Prostate gland (tissue), 2 donors: ENCODE measurements around the gene INPP5A. TPM values are rescaled to one million over a fixed set of nuclear protein-coding genes. Genes with fewer than 3 reads are reported as not detected.
"Not testable (repeated sequence)": the region's sequence is repeated elsewhere in the genome, so short reads cannot be mapped to it uniquely, and the experiment has no call there.

Experiments
- DNase-seq: peaks from one replicate; pipeline ENCODE4 v3.0.0-alpha.2; 2019; ENCODE audit warnings: low spot score
- H3K27ac ChIP-seq, 2 donors: fragments of 200-600 bp; sonication (generic); 2 replicates each; pipeline ENCODE4 v1.5.1; 2017 to 2019
- H3K27me3 ChIP-seq: fragments of 200-600 bp; sonication (generic); replicated peaks from 2 replicates; pipeline ENCODE4 v1.5.1; 2019; ENCODE audit not compliant: insufficient read depth
- H3K36me3 ChIP-seq, 2 donors: fragments of 200-600 bp; sonication (generic); 1 replicate in 1 of 2; 2 replicates in 1 of 2; pipeline versions ENCODE4 v1.5.1 to v1.8.1; 2017 to 2019
- H3K4me1 ChIP-seq: fragments of 200-600 bp; sonication (generic); replicated peaks from 2 replicates; pipeline ENCODE4 v1.5.1; 2019
- H3K4me3 ChIP-seq, 2 donors: fragments of 200-600 bp; sonication (generic); 2 replicates each; pipeline ENCODE4 v1.5.1; 2017 to 2019
- H3K9me3 ChIP-seq: fragments of 200-600 bp; sonication (generic); 2 replicates; pipeline ENCODE4 v1.5.1; 2017
- POLR2A ChIP-seq: fragments of 450-650 bp; IDR thresholded peaks from one replicate; pipeline ENCODE4 v1.6.1; 2016; ENCODE audit warnings: antibody characterized with exemption, mild to moderate bottlenecking
- POLR2AphosphoS5 ChIP-seq: sonication (generic); formaldehyde crosslinking; IDR thresholded peaks from one replicate; pipeline ENCODE4 v1.6.1; 2017; ENCODE audit warnings: antibody characterized with exemption
- WGBS: methylation state at CpG from one replicate; pipeline ENCODE4 v1.1.5; 2018; 5-methylcytosine and 5-hydroxymethylcytosine counted together
- intact Hi-C: fragments of 100-400 bp; cut with DNase I; formaldehyde crosslinking; loops from one replicate; pipeline ENCODE4 v1.14.2; 2022
- total RNA-seq, 2 donors: library from RNA; depleted of rRNA; stranded (reverse); fragments of >200 nt; gene quantifications; one replicate each; pipeline ENCODE4 v1.1.0, GENCODE V29; 2016
- TF ChIP-seq, protein P1 (sequence below), 4 experiments: fragments of 200-600 bp in 2 of 4; fragments of 450-650 bp in 2 of 4; sonication (generic) in 2 of 4; IDR thresholded peaks; 1 replicate in 3 of 4; 2 replicates in 1 of 4; pipeline ENCODE4 v1.5.1; 2016 to 2019; ENCODE audit warnings: antibody characterized with exemption in 4 of 4, mild to moderate bottlenecking in 2 of 4, moderate library complexity in 2 of 4

INPP5A gene
- total RNA-seq, 2 donors from 2014 or later: 49.5 to 83.3 TPM

DNA sequence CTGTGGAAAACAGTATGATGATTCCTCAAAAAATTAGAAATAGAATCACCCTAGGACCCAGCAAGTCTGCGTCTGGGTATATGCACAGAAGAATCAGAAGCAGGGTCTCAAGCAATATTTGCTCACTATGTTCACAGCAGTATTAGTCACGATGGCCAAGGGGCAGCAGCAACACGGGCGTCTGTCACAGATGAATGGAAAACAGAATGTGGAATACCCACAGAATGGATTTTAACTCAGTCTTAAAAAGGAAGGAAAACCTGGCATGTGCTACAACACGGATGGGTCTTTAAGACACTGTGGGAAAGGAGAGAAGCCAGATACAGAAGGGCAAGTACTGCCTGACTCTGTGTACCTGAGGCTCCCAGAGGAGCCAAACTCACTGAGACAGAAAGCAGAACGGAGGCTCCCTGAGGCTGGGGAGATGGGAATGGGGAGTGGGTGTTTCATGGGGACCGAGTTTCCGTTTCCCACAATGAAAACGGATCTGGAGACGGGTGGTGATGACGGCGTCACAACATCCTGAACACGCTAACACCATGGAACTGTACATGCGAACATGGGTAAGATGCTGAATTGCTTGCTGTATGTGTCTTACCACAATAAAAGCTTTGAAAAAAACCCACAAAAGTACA lies 36.7 kb upstream of the INPP5A start:
- Histone ChIP-seq H3K4me3 (no peak overlapping the region), H3K27ac (no peak overlapping the region), H3K9me3 (no peaks in the 10 kb centered on the region), H3K27me3 (no peaks in the 10 kb centered on the region), H3K4me1 (no peaks in the 10 kb centered on the region), H3K36me3 (no peaks in the 10 kb centered on the region)
- no peak for DNase-seq
- intact Hi-C loops: no loop called here
- 88% methylated on average over 14 of the region's 14 CpGs for WGBS
- no peak for TF ChIP-seq POLR2AphosphoS5

DNA sequence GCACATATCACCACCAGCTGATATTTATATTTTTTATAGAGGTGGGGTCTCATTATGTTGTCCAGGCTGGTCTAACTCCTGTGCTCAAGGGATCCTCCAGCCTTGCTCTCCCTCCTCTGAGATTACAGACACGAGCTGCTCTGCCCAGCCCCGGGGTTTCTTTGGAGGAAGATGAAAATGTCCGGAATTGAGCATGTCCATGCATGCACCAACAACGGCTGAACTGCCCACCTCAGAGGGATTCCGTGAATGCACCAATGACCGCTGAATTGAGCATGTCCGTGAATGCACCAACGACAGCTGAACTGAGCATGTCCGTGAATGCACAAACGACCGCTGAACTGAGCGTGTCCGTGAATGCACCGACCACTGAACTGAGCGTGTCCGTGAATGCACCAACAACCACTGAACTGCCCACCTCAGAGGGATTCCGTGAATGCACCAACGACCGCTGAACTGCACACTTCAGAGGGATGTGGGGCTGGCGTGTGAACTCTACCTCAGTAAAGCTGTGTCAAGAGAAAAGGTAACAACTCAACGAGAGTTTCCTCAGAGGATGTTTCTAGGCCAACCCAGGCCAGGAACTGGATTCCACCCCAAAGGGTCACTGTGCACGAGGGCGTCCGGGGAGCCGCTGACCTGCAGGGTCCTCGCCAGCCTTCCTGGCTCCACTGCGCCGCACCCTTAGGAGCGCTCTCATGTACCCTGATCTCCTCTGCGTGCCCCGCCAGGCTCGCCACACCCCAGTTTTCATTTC lies 34.9 kb upstream of the INPP5A start:
- no peak for DNase-seq
- no peaks in the 10 kb centered on the region for H3K27me3 ChIP-seq
- intact Hi-C loops: no loop called here
- H3K9me3 ChIP-seq: no peaks in the 10 kb centered on the region
- H3K4me1 ChIP-seq: no peaks in the 10 kb centered on the region
- no peak for TF ChIP-seq POLR2AphosphoS5
- TF ChIP-seq, protein P1, sequence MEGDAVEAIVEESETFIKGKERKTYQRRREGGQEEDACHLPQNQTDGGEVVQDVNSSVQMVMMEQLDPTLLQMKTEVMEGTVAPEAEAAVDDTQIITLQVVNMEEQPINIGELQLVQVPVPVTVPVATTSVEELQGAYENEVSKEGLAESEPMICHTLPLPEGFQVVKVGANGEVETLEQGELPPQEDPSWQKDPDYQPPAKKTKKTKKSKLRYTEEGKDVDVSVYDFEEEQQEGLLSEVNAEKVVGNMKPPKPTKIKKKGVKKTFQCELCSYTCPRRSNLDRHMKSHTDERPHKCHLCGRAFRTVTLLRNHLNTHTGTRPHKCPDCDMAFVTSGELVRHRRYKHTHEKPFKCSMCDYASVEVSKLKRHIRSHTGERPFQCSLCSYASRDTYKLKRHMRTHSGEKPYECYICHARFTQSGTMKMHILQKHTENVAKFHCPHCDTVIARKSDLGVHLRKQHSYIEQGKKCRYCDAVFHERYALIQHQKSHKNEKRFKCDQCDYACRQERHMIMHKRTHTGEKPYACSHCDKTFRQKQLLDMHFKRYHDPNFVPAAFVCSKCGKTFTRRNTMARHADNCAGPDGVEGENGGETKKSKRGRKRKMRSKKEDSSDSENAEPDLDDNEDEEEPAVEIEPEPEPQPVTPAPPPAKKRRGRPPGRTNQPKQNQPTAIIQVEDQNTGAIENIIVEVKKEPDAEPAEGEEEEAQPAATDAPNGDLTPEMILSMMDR (IDR thresholded peaks at IDR 0.05): no peak
- TF ChIP-seq POLR2A: no peak
- no peak overlapping the region for H3K4me3 ChIP-seq
- no peak overlapping the region for H3K27ac ChIP-seq
- WGBS: 85% methylated on average over 28 of the region's 32 CpGs
- no peaks in the 10 kb centered on the region for H3K36me3 ChIP-seq

DNA sequence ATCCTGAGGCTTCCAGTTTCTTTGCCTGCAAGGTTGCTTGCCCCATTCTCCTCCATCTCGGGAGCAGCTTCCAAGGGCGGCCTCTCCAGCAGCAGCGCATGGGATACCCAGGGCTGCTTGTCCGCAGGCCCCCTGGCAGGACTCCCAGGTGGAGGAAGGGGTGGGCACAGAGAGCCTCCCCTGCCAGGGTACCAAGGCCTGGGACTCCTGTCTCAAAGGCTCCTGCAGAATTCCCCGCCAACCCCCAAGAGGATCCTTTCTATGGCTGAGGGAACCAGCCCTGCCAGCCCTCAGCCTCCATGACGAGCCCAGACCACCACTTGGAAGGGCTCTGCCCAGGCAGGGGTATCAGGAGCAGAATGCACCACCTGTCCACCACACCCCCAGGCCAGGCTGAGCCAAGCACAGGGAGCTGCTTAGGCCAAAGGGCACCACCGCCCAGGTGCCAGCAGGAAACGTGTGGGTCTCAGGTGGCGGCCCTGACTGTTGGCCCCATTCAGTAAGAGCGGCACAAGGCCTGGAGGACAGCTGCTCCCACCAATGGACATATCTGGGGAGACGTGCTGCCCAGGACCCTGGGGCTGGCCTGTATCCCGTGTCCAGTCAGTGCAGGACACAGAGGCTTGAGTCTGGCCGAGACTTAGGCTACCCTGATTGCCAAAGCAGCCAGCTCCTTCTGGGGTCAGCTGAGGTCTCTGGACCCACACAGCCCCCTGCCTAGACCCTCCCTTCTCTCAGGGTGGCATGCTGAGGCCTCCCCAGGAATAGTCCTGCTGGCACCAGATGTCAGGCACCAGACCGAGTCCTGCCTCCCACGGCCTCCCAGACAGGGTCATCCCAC lies 33.8 kb upstream of the INPP5A start:
- H3K9me3 ChIP-seq: no peaks in the 10 kb centered on the region
- no peak overlapping the region for H3K4me3 ChIP-seq
- no peaks in the 10 kb centered on the region for H3K4me1 ChIP-seq
- whole genome bisulfite sequencing: 88% methylated on average over 12 of the region's 15 CpGs
- no peak for TF ChIP-seq POLR2AphosphoS5
- no peaks in the 10 kb centered on the region for H3K36me3 ChIP-seq
- H3K27me3 ChIP-seq: no peaks in the 10 kb centered on the region
- H3K27ac ChIP-seq: no peak overlapping the region
- intact Hi-C loops: no loop called here
- DNase-seq: no peak

DNA sequence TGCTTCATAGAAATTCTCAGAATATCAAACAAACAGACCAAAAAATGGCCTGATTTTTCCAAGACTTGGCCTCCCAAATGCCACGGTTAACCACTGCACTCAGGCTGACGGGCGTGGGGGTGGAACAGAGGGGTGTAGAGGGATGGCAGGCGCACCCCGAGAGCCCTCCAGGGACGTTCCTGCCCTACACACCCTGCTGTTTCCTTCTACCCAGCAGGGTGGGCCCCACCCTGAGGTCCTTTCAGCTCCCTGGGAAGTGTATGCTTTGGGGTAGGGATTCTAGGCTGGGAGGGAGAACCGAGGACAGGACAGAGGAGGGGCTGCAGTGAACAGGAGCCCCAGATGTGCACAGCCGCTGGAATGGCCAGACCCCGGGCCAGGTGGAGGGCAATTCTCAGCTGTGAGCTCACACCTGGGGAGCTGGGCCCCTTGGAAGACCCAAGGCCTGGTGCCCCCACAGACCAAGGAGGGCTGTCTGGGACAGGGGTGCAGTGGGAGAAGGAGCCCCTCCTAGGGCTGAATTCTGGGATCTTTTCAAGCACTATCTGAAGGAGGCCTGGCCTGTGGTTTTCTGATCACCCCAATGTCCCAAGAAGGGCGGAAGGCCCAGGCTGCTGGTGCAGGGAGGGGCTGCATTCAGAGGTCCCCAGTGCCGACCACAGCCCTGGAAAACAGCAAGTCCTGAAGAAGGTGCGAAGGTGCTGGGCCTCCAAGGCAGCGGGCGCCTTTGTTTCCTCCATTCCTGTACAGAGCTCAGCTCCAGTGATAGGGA lies 32.9 kb upstream of the INPP5A start:
- no peaks in the 10 kb centered on the region for H3K27me3 ChIP-seq
- intact Hi-C loops: no loop called here
- TF ChIP-seq POLR2A: no peak
- no peak for DNase-seq
- H3K4me3 ChIP-seq: no peak overlapping the region
- H3K27ac ChIP-seq: no peak overlapping the region
- no peaks in the 10 kb centered on the region for H3K9me3 ChIP-seq
- H3K36me3 ChIP-seq: no peaks in the 10 kb centered on the region
- H3K4me1 ChIP-seq: no peaks in the 10 kb centered on the region
- WGBS: 93% methylated on average over 14 of the region's 14 CpGs

DNA sequence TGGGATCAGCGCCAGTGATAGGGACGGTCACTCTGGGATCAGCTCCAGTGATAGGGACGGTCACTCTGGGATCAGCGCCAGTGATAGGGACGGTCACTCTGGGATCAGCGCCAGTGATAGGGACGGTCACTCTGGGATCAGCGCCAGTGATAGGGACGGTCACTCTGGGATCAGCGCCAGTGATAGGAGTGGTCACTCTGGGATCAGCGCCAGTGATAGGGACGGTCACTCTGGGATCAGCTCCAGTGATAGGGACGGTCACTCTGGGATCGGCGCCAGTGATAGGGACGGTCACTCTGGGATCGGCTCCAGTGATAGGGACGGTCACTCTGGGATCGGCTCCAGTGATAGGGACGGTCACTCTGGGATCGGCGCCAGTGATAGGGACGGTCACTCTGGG lies 32.0 kb upstream of the INPP5A start:
- intact Hi-C loops, H3K27me3 ChIP-seq, H3K27ac ChIP-seq, H3K4me3 ChIP-seq, H3K9me3 ChIP-seq, H3K4me1 ChIP-seq, DNase-seq, H3K36me3 ChIP-seq: not testable (repeated sequence)
- 62% methylated on average over 12 of the region's 23 CpGs for WGBS

DNA sequence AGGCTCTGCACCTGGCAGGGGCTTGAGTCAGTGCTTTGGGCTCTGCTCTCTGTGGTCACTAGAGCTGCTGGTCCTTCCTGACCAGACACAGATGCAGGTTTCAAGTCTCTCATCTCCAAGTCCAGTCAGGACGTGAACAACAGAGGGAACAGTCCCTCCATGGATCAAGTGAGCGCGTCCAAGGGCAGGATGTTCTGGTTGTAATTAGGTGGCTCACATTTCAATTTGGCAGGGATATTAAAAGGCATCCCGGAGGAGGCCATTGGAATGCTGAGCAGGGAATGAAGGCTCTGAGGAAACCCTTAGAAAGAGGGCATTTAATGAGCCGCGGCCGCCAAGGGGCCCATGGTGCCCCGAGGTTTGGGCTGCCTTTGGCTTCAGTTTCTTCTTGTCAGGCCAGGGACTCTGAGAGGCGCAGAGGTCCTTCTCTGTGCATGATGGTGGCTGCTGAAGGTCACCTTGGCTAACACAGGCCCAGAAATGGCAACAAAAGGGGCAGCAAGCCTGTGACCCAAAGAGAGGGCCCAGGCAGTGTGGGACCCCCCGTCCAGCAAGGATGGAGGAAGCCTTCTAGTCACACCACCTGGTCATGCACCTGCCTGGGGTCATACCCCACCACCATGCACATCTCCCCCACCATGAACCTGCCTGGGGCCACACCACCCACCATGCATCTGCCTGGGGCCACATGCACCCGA lies 30.7 kb upstream of the INPP5A start:
- no peaks in the 10 kb centered on the region for H3K4me1 ChIP-seq
- no peak overlapping the region for H3K4me3 ChIP-seq
- 32% methylated on average over 11 of the region's 11 CpGs for WGBS
- H3K36me3 ChIP-seq: no peaks in the 10 kb centered on the region
- TF ChIP-seq POLR2AphosphoS5: peak; percentile 75
- TF ChIP-seq POLR2A: no peak
- intact Hi-C loops: no loop called here
- H3K9me3 ChIP-seq: no peaks in the 10 kb centered on the region
- DNase-seq: no peak
- no peak overlapping the region for H3K27ac ChIP-seq
- no peaks in the 10 kb centered on the region for H3K27me3 ChIP-seq
